Upper lobe of right lung (tissue), 1 donor: ENCODE results near the gene COL11A1. TPM values are rescaled to one million over a fixed set of nuclear protein-coding genes. Genes with fewer than 3 reads are reported as not detected.

ENCODE experiments used
- ATAC-seq: fragments of 200-7000 bp; cut with Tn5 transposase; one replicate; pipeline ENCODE4 v1.9.1; 2020; ENCODE audit warnings: mild to moderate bottlenecking, moderate library complexity
- DNase-seq: peaks from one replicate; pipeline ENCODE4 v3.0.0-alpha.2; 2020
- H3K27ac ChIP-seq: fragments of 200-600 bp; one replicate; pipeline ENCODE4 v1.8.0; 2022
- H3K27me3 ChIP-seq: fragments of 200-600 bp; one replicate; pipeline ENCODE4 v1.8.0; 2022; ENCODE audit warnings: mild to moderate bottlenecking
- H3K36me3 ChIP-seq: fragments of 200-600 bp; one replicate; pipeline ENCODE4 v1.8.0; 2022
- H3K4me1 ChIP-seq: fragments of 200-600 bp; one replicate; pipeline ENCODE4 v1.8.0; 2022
- H3K4me3 ChIP-seq: fragments of 200-600 bp; one replicate; pipeline ENCODE4 v1.8.0; 2022; ENCODE audit warnings: mild to moderate bottlenecking
- H3K9me3 ChIP-seq: fragments of 200-600 bp; one replicate; pipeline ENCODE4 v1.8.0; 2022
- CTCF ChIP-seq: fragments of 200-600 bp; IDR thresholded peaks from one replicate; pipeline ENCODE4 v1.8.0; 2022; ENCODE audit warnings: antibody characterized with exemption
- intact Hi-C: fragments of 100-400 bp; cut with DNase I; formaldehyde crosslinking; loops from one replicate; pipeline ENCODE4 v1.11.0; 2022
- total RNA-seq: library from RNA; stranded (reverse); fragmentation: NEBNext Ultra II Directional; extraction: Animal tissue kit (Norgen Biotek cat#: 25700); gene quantifications from one replicate; pipeline ENCODE4 v1.2.1, GENCODE V29; 2021
- donor health status: DM: no; HTN: yes; CAD: no; lungs with severe emphysema.

COL11A1 gene
- total RNA-seq, 1 donor from 2014 or later = 1.7 TPM

GRCh38 chr1:103120981-103121380 lies 12.7 kb upstream of the COL11A1 start:
- Histone ChIP-seq H3K4me3 (no peak overlapping the region), H3K9me3 (no peaks in the 10 kb centered on the region), H3K36me3 (no peaks in the 10 kb centered on the region), H3K4me1 (no peaks in the 10 kb centered on the region), H3K27ac (no peak overlapping the region), H3K27me3 (no peaks in the 10 kb centered on the region)
- no peak for TF ChIP-seq CTCF
- intact Hi-C loops = no loop called here
- no peak for ATAC-seq
- DNase-seq = no peak

GRCh38 chr1:103112546-103112945 lies 4.2 kb upstream of the COL11A1 start:
- Histone ChIP-seq H3K4me1 (no peaks in the 10 kb centered on the region), H3K36me3 (no peaks in the 10 kb centered on the region), H3K27me3 (no peaks in the 10 kb centered on the region), H3K27ac (no peak overlapping the region), H3K9me3 (no peaks in the 10 kb centered on the region), H3K4me3 (no peak overlapping the region)
- intact Hi-C loops = no loop called here
- DNase-seq = no peak
- ATAC-seq = no peak
- no peak for TF ChIP-seq CTCF

DNA sequence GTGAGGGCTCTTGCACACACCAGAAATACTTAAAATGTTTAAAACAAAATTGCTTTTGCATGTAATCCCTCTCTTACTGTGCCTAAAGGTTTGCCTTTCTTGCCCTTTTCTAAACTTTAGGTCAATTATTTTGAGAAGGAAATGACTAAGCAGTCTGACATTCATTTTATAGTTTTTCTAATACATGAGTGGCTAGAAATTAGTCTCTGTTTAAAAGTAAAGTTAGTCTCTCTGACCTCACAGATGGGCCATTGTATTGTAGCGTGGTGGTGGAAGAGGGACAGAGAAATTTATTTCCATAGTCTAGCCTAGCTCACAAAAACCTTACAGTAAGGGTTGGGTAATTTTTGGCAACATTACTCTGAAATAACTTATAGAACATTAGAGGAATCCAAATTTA lies 3.6 kb upstream of the COL11A1 start:
- TF ChIP-seq CTCF = no peak
- H3K4me3 ChIP-seq = no peak overlapping the region
- no peak overlapping the region for H3K27ac ChIP-seq
- ATAC-seq = no peak
- H3K4me1 ChIP-seq = no peaks in the 10 kb centered on the region
- no peaks in the 10 kb centered on the region for H3K9me3 ChIP-seq
- intact Hi-C loops = no loop called here
- no peak for DNase-seq
- H3K36me3 ChIP-seq = no peaks in the 10 kb centered on the region
- H3K27me3 ChIP-seq = no peaks in the 10 kb centered on the region

DNA sequence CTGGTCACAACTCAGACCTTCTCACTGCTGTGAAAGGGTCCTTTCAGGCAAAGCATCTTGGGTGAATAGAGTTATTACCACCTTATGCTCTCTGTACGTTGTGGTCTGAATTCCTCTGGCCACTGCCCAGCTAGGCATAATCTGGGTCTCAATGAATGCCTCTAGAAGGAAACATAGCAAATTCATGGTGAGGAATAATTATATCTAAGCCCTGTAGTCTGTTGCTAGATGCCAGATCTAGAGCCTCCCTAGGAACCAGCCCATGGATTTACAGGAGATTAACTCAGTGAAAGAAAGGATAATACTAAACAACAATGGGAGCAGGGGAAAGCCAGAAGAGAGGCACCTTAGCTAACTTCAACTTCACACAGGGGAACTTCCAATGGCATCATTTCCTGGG lies 2.4 kb upstream of the COL11A1 start:
- no peaks in the 10 kb centered on the region for H3K36me3 ChIP-seq
- no peak overlapping the region for H3K4me3 ChIP-seq
- TF ChIP-seq CTCF = no peak
- DNase-seq (no peak), ATAC-seq (no peak)
- intact Hi-C loops = no loop called here
- no peaks in the 10 kb centered on the region for H3K4me1 ChIP-seq
- H3K27ac ChIP-seq = no peak overlapping the region
- H3K27me3 ChIP-seq = no peaks in the 10 kb centered on the region
- no peaks in the 10 kb centered on the region for H3K9me3 ChIP-seq

GRCh38 chr1:103109311-103109920 lies 1.1 kb upstream of the COL11A1 start:
- Histone ChIP-seq H3K9me3 (no peaks in the 10 kb centered on the region), H3K4me3 (no peak overlapping the region), H3K27me3 (no peaks in the 10 kb centered on the region), H3K36me3 (no peaks in the 10 kb centered on the region), H3K27ac (no peak overlapping the region), H3K4me1 (no peaks in the 10 kb centered on the region)
- DNase-seq (no peak), ATAC-seq (no peak)
- no peak for TF ChIP-seq CTCF
- intact Hi-C loops = no loop called here
